Left cardiac atrium (tissue), 4 donors: ENCODE measurements around the gene BCR. TPM values are rescaled to one million over a fixed set of nuclear protein-coding genes. Genes with fewer than 3 reads are reported as not detected.

Experiments
- ATAC-seq, 2 donors: fragments of 200-7000 bp; cut with Tn5 transposase; one replicate each; pipeline ENCODE4 v1.9.1; 2020; ENCODE audit warnings: mild to moderate bottlenecking in 2 of 2, moderate library complexity in 2 of 2
- DNase-seq: peaks from one replicate; pipeline ENCODE4 v3.0.0-alpha.2; 2020
- intact Hi-C, 2 donors: fragments of 100-400 bp; cut with DNase I; formaldehyde crosslinking; loops; one replicate each; pipeline versions ENCODE4 v1.14.1 to v1.15.1; 2022 to 2023
- total RNA-seq, 2 donors: library from RNA; stranded (reverse); fragmentation: NEBNext Ultra II Directional; extraction: Animal tissue kit (Norgen Biotek cat#: 25700); gene quantifications; one replicate each; pipeline ENCODE4 v1.2.1, GENCODE V29; 2021
- donor health status: DM: no; HTN: yes; CAD: no.
- donor health status: DM: no; HTN: yes; CAD: no; lungs with severe emphysema.
- donor health status: DM: yes; HTN: yes; CAD: no.
- donor health status: Dilated cardiomyopathy.

Gene BCR
- total RNA-seq, 2 donors from 2014 or later = 28.0 to 47.1 TPM

- DNase-seq (no peak), ATAC-seq (no peak)
- intact Hi-C loops = no loop called here
These were observed 30.3 kb downstream of the BCR start for GRCh38 chr22:23210428-23211170.

GRCh38 chr22:23211622-23212021 lies 31.3 kb downstream of the BCR start:
- intact Hi-C loops = no loop called here
- ATAC-seq (no peak), DNase-seq (no peak)

GRCh38 chr22:23212061-23213021 lies 32.0 kb downstream of the BCR start:
- DNase-seq (no peak), ATAC-seq (no peak)
- intact Hi-C loops = no loop called here

GRCh38 chr22:23213022-23213555 lies 32.8 kb downstream of the BCR start:
- no peak for DNase-seq
- intact Hi-C loops = no loop called here
- no peak for ATAC-seq

- DNase-seq (no peak), ATAC-seq (peak; percentile 22 to 46)
- intact Hi-C loops = no loop called here
These were observed 33.4 kb downstream of the BCR start for GRCh38 chr22:23213581-23214334.

- intact Hi-C loops = no loop called here
- DNase-seq (no peak), ATAC-seq (peak in 1 of 2 donors; percentile 10)
These were observed 34.1 kb downstream of the BCR start for GRCh38 chr22:23214398-23214797.

- peak; percentile 46 for DNase-seq
- intact Hi-C loops = loop anchor here in 1 of 2 donors (5.0 kb wide), 1 partner anchor 33 kb away; the partner anchor contains the start of gene BCR
- ATAC-seq = peak in 1 of 2 donors; percentile 32
These were observed 35.3 kb downstream of the BCR start for GRCh38 chr22:23215294-23216241.

GRCh38 chr22:23216461-23217170 lies 36.3 kb downstream of the BCR start:
- DNase-seq (no peak), ATAC-seq (peak in 1 of 2 donors; percentile 15)
- intact Hi-C loops = loop anchor here in 1 of 2 donors (5.0 kb wide), 1 partner anchor 34 kb away; the partner anchor contains the start of gene BCR

GRCh38 chr22:23217171-23218052 lies 37.1 kb downstream of the BCR start:
- ATAC-seq = peak in 1 of 2 donors; percentile 35

GRCh38 chr22:23218053-23218866 lies 38.0 kb downstream of the BCR start:
- no peak for DNase-seq
- no peak for ATAC-seq
- intact Hi-C loops = loop anchor here in 1 of 2 donors (5.0 kb wide), 1 partner anchor 36 kb away; the partner anchor contains the start of gene BCR

More at GRCh38 chr22:23217171-23218052, 37.1 kb downstream of the BCR start:
- DNase-seq = peak; percentile 56
- intact Hi-C loops = loop anchor here in 1 of 2 donors (5.0 kb wide), 1 partner anchor 35 kb away; the partner anchor contains the start of gene BCR

GRCh38 chr22:23218867-23219251 lies 38.5 kb downstream of the BCR start:
- DNase-seq (peak; percentile 59), ATAC-seq (peak in 1 of 2 donors; percentile 23)
- intact Hi-C loops = loop anchor here in 1 of 2 donors (5.0 kb wide), 1 partner anchor 37 kb away; the partner anchor contains the start of gene BCR

GRCh38 chr22:23219317-23219716 lies 39.0 kb downstream of the BCR start:
- no peak for ATAC-seq
- intact Hi-C loops = loop anchor here in 1 of 2 donors (5.0 kb wide), 1 partner anchor 37 kb away; the partner anchor contains the start of gene BCR
- no peak for DNase-seq

GRCh38 chr22:23219822-23220484 lies 39.6 kb downstream of the BCR start:
- ATAC-seq (no peak), DNase-seq (no peak)
- intact Hi-C loops = loop anchor here in 1 of 2 donors (5.0 kb wide), 1 partner anchor 38 kb away; the partner anchor contains the start of gene BCR
